Gastrocnemius medialis (tissue), 4 donors: Measurements from ENCODE around the gene NLRC3.

ENCODE experiments used
- CTCF ChIP-seq, 5 experiments: fragments of 450-650 bp in 3 of 5; fragments of 200-600 bp in 2 of 5; sonication (generic) in 2 of 5; IDR thresholded peaks in 4 of 5; conservative IDR thresholded peaks in 1 of 5; 1 replicate in 4 of 5; 2 replicates in 1 of 5; pipeline ENCODE4 v1.5.1; 2016 to 2019; ENCODE audit warnings: antibody characterized with exemption in 5 of 5, mild to moderate bottlenecking in 3 of 5, moderate library complexity in 3 of 5
- POLR2A ChIP-seq, 2 donors: fragments of 450-650 bp; IDR thresholded peaks; one replicate each; pipeline ENCODE4 v1.6.1; 2017; ENCODE audit warnings: antibody characterized with exemption in 2 of 2, mild to moderate bottlenecking in 2 of 2, moderate library complexity in 2 of 2

GRCh38 chr16:3564889-3565141 lies 12.4 kb downstream of the NLRC3 start:
- no peak for TF ChIP-seq CTCF (IDR thresholded peaks at IDR 0.05 in 4 of 5, conservative IDR thresholded peaks at IDR 0.05 in 1 of 5)
- no peak for TF ChIP-seq POLR2A (IDR thresholded peaks at IDR 0.05)
